M059J (cell line): Measurements from ENCODE around the gene SCN4A. TPM values are rescaled to one million over a fixed set of nuclear protein-coding genes. Genes with fewer than 3 reads are reported as not detected.

Experiments
- total RNA-seq: library from RNA; depleted of rRNA; stranded (reverse); fragments of >200 nt; shearing (Covaris generic); gene quantifications from 2 replicates; pipeline ENCODE4 v1.2.3, GENCODE V29; 2014; rRNA removed

SCN4A gene
- total RNA-seq, 1 experiment from 2014 or later, result not detected

Other genes with a start within 250 kb of the SCN4A start
- 15.2 and 18.3 TPM in 2 replicates for gene STRADA, start 231.1 kb downstream of the SCN4A start, total RNA-seq
- 46.2 and 64.1 TPM in 2 replicates for gene CCDC47, start 199.3 kb downstream of the SCN4A start, total RNA-seq
- 27.7 and 35.2 TPM in 2 replicates for gene DDX42, start 198.7 kb downstream of the SCN4A start, total RNA-seq
- gene PSMC5, start 145.5 kb downstream of the SCN4A start, total RNA-seq, result 38.3 and 47.6 TPM in 2 replicates
- gene FTSJ3, start 145.3 kb downstream of the SCN4A start, total RNA-seq, result 59.4 and 98.1 TPM in 2 replicates
- gene SMARCD2, start 130.2 kb downstream of the SCN4A start, total RNA-seq, result 64.5 and 81.1 TPM in 2 replicates
- gene CSH2, start 99.2 kb downstream of the SCN4A start, total RNA-seq, result not detected in 2 replicates
- gene GH2, start 91.0 kb downstream of the SCN4A start, total RNA-seq, result not detected in 2 replicates
- not detected in 2 replicates for gene CSH1, start 76.3 kb downstream of the SCN4A start, total RNA-seq
- not detected in 2 replicates for gene CSHL1, start 61.7 kb downstream of the SCN4A start, total RNA-seq
- not detected in 2 replicates for gene GH1, start 54.1 kb downstream of the SCN4A start, total RNA-seq
- gene CD79B, start 40.6 kb downstream of the SCN4A start, total RNA-seq, result 0.27 and 0.54 TPM in 2 replicates
- gene PRR29, start 25.4 kb upstream of the SCN4A start, total RNA-seq, result 0.05 TPM in 1 of 2 replicates, not detected in the other
- 0.84 and 1.0 TPM in 2 replicates for gene ICAM2, start 47.7 kb upstream of the SCN4A start, total RNA-seq
- gene ERN1, start 157.2 kb upstream of the SCN4A start, total RNA-seq, result 0.98 and 1.5 TPM in 2 replicates